A549 (cell line): ENCODE data around the gene VGF. TPM values are rescaled to one million over a fixed set of nuclear protein-coding genes. Genes with fewer than 3 reads are reported as not detected.

Experiments used
- ATAC-seq, 2 experiments: fragments of 200-7000 bp in 1 of 2; fragments of >200 bp in 1 of 2; cut with Nextera tagmentation in 1 of 2; cut with Tn5 transposase in 1 of 2; 3 replicates each; pipeline versions ENCODE4 v1.8.0 to v1.9.1; 2018 to 2020; ENCODE audit warnings: mild to moderate bottlenecking in 1 of 2, moderate library complexity in 1 of 2
- CTCF ChIA-PET: fragments of 300-600 bp; sonication (Branson Sonifier 250); formaldehyde crosslinking; extraction: SDS; loops from one replicate; lab custom pipeline; 2021; ENCODE audit warnings: antibody characterized with exemption, inconsistent platforms; lab: Yijun Ruan, JAX
- POLR2A ChIA-PET: fragments of 350-600 bp; formaldehyde crosslinking; extraction: SDS; loops from one replicate; lab custom pipeline; 2021; ENCODE audit warnings: antibody characterized with exemption, inconsistent platforms; lab: Yijun Ruan, JAX
- DNase-seq, 2 experiments: peaks; one replicate each; pipeline versions ENCODE4 v3.0.0 to v3.0.0-alpha.2; 2011 to 2016; ENCODE audit warnings: low read depth in 1 of 2, low spot score in 1 of 2
- FAIRE-seq: peaks from 2 replicates; lab custom pipeline; 2011; peaks lifted over from hg19 to GRCh38; lab: Jason Lieb, UNC
- H3K27ac ChIP-seq, 2 experiments: fragments of >200 bp; sonication (Bioruptor Twin); formaldehyde crosslinking; 3 replicates each; pipeline ENCODE4 v1.5.1; 2016 to 2017
- H3K4me1 ChIP-seq: fragments of >200 bp; sonication (Bioruptor Twin); formaldehyde crosslinking; 3 replicates; pipeline ENCODE4 v1.6.1; 2016
- H3K4me2 ChIP-seq: fragments of >200 bp; sonication (Bioruptor Twin); formaldehyde crosslinking; 3 replicates; pipeline ENCODE4 v1.6.1; 2016
- H3K4me3 ChIP-seq: fragments of >200 bp; sonication (Bioruptor Twin); formaldehyde crosslinking; 3 replicates; pipeline ENCODE4 v1.5.1; 2016
- H3K9me3 ChIP-seq: fragments of >200 bp; sonication (Bioruptor Twin); formaldehyde crosslinking; 3 replicates; pipeline ENCODE4 v1.6.1; 2016
- BHLHE40 ChIP-seq: IDR thresholded peaks from 2 replicates; pipeline ENCODE4 v1.6.1; 2012; ENCODE audit warnings: low read depth, low read length, inconsistent platforms
- CBX8 ChIP-seq: fragments of 200-600 bp; sonication (generic); IDR thresholded peaks from 2 replicates; pipeline ENCODE4 v1.6.1; 2016
- CEBPB ChIP-seq, 2 experiments: fragments of >200 bp in 1 of 2; sonication (Bioruptor Twin) in 1 of 2; formaldehyde crosslinking in 1 of 2; IDR thresholded peaks; 2 replicates each; pipeline ENCODE4 v1.6.1; 2012 to 2016
- CHD2 ChIP-seq: fragments of 150-350 bp; IDR thresholded peaks from 2 replicates; pipeline ENCODE4 v1.6.1; 2014; ENCODE audit warnings: low read length; ENCODE audit not compliant: partially characterized antibody
- CHD4 ChIP-seq: fragments of 200-600 bp; sonication (generic); IDR thresholded peaks from 2 replicates; pipeline ENCODE4 v1.6.1; 2016; ENCODE audit warnings: antibody characterized with exemption, mild to moderate bottlenecking, borderline replicate concordance
- EHF ChIP-seq: fragments of 250-450 bp; sonication (Bioruptor Pico); IDR thresholded peaks from 2 replicates; pipeline ENCODE4 v1.5.0; 2020; ENCODE audit warnings: mild to moderate bottlenecking
- GATA3 ChIP-seq: IDR thresholded peaks from 2 replicates; pipeline ENCODE4 v1.6.1; 2012; ENCODE audit warnings: borderline replicate concordance
- HDAC2 ChIP-seq: fragments of 200-600 bp; sonication (generic); IDR thresholded peaks from 2 replicates; pipeline ENCODE4 v1.6.1; 2016
- HEYL ChIP-seq: fragments of 250-450 bp; sonication (Bioruptor Pico); IDR thresholded peaks from 2 replicates; pipeline ENCODE4 v1.8.0; 2021; ENCODE audit warnings: mild to moderate bottlenecking, moderate library complexity
- HMGXB4 ChIP-seq: fragments of 250-450 bp; sonication (Bioruptor Pico); IDR thresholded peaks from 2 replicates; pipeline ENCODE4 v1.5.0; 2021; ENCODE audit warnings: mild to moderate bottlenecking, moderate library complexity, borderline replicate concordance
- HOXB13 ChIP-seq: fragments of 250-450 bp; sonication (Bioruptor Pico); IDR thresholded peaks from 2 replicates; pipeline ENCODE4 v1.5.0; 2020; ENCODE audit warnings: low read depth, mild to moderate bottlenecking, moderate library complexity
- HOXB5 ChIP-seq: fragments of 250-450 bp; sonication (Bioruptor Pico); IDR thresholded peaks from 2 replicates; pipeline ENCODE4 v1.5.0; 2020; ENCODE audit warnings: mild to moderate bottlenecking, moderate library complexity
- JUNB ChIP-seq: fragments of >200 bp; sonication (Bioruptor Twin); formaldehyde crosslinking; IDR thresholded peaks from 2 replicates; pipeline ENCODE4 v1.6.1; 2016
- KDM1A ChIP-seq: fragments of 200-600 bp; sonication (generic); IDR thresholded peaks from 2 replicates; pipeline ENCODE4 v1.6.1; 2016; ENCODE audit warnings: low read depth, mild to moderate bottlenecking
- KDM5A ChIP-seq: fragments of 200-600 bp; sonication (generic); IDR thresholded peaks from 2 replicates; pipeline ENCODE4 v1.6.1; 2016; ENCODE audit warnings: antibody characterized with exemption, mild to moderate bottlenecking
- MAX ChIP-seq: IDR thresholded peaks from 2 replicates; pipeline ENCODE4 v1.6.1; 2012
- MAZ ChIP-seq: fragments of 150-350 bp; IDR thresholded peaks from 2 replicates; pipeline ENCODE4 v1.6.1; 2014; ENCODE audit warnings: antibody characterized with exemption, low read depth, low read length, borderline replicate concordance
- MYC ChIP-seq: IDR thresholded peaks from 2 replicates; pipeline ENCODE4 v1.6.1; 2012; ENCODE audit warnings: mild to moderate bottlenecking, inconsistent platforms, low read length, improper control_type of control experiment, borderline replicate concordance
- NFE2L2 ChIP-seq: fragments of 150-350 bp; conservative IDR thresholded peaks from 2 replicates; pipeline ENCODE4 v1.6.1; 2014; ENCODE audit warnings: low read length
- NR3C1 ChIP-seq: fragments of >200 bp; sonication (Bioruptor Twin); formaldehyde crosslinking; IDR thresholded peaks from 3 replicates; pipeline ENCODE4 v1.6.1; 2017
- RAD21 ChIP-seq, 2 experiments: fragments of >200 bp in 1 of 2; sonication (Bioruptor Twin) in 1 of 2; formaldehyde crosslinking in 1 of 2; IDR thresholded peaks in 1 of 2; conservative IDR thresholded peaks in 1 of 2; 2 replicates in 1 of 2; 3 replicates in 1 of 2; pipeline ENCODE4 v1.6.1; 2012 to 2018; ENCODE audit warnings: inconsistent platforms in 1 of 2
- RARB ChIP-seq: fragments of 250-450 bp; sonication (Bioruptor Pico); IDR thresholded peaks from 2 replicates; pipeline ENCODE4 v1.8.0; 2021; ENCODE audit warnings: mild to moderate bottlenecking, moderate library complexity
- RCOR1 ChIP-seq: fragments of 150-350 bp; IDR thresholded peaks from 2 replicates; pipeline ENCODE4 v1.6.1; 2014; ENCODE audit warnings: antibody characterized with exemption, low read length, low read depth
- REST ChIP-seq: fragments of 200-600 bp; sonication (generic); IDR thresholded peaks from 2 replicates; pipeline ENCODE4 v1.6.1; 2016; ENCODE audit warnings: antibody characterized with exemption, mild to moderate bottlenecking, moderate library complexity
- TP53 ChIP-seq: fragments of 250-450 bp; sonication (Bioruptor Pico); IDR thresholded peaks from 2 replicates; pipeline ENCODE4 v1.5.0; 2021; ENCODE audit warnings: mild to moderate bottlenecking, moderate library complexity
- ZC3H11A ChIP-seq: fragments of 450-650 bp; IDR thresholded peaks from 2 replicates; pipeline ENCODE4 v1.6.1; 2014; ENCODE audit warnings: antibody characterized with exemption, mild to moderate bottlenecking
- ZFP36 ChIP-seq: fragments of 450-650 bp; IDR thresholded peaks from 2 replicates; pipeline ENCODE4 v1.6.1; 2014; ENCODE audit warnings: borderline replicate concordance; ENCODE audit not compliant: partially characterized antibody
- ZSCAN20 ChIP-seq: fragments of 250-450 bp; sonication (Bioruptor Pico); IDR thresholded peaks from 2 replicates; pipeline ENCODE4 v1.8.0; 2022; ENCODE audit warnings: mild to moderate bottlenecking, moderate library complexity
- WGBS: methylation state at CpG from one replicate; pipeline ENCODE4 v1.1.6; 2017; ENCODE audit errors: missing lambda C conversion rate; 5-methylcytosine and 5-hydroxymethylcytosine counted together
- polyA plus RNA-seq, 4 experiments: library from polyadenylated mRNA; depleted of rRNA in 3 of 4; stranded (reverse); fragments of >200 nt; fragmentation: RNase III in 1 of 4; extraction: RNeasy Plus Mini Kit Qiagen cat#74134 plus additional on column Dnase treatment in 1 of 4; gene quantifications; 2 replicates in 3 of 4; 3 replicates in 1 of 4; pipeline ENCODE4 v1.2.3, GENCODE V29; 2011 to 2017
- TF ChIP-seq, protein P1 (sequence below): fragments of 250-450 bp; sonication (Bioruptor Pico); IDR thresholded peaks from 2 replicates; pipeline ENCODE4 v1.5.0; 2020; ENCODE audit warnings: low read depth, mild to moderate bottlenecking, moderate library complexity
- TF ChIP-seq, protein P2 (sequence below): fragments of >200 bp; sonication (Bioruptor Twin); formaldehyde crosslinking; IDR thresholded peaks from 3 replicates; pipeline ENCODE4 v1.6.1; 2016

The VGF gene
- polyA plus RNA-seq, 2 of the 4 experiments (the other 2 are of a cell fraction), result 0.16 to 2.7 TPM

GRCh38 chr7:101118856-101119255 is 46.5 kb downstream of the VGF start:
- ATAC-seq (no peak), FAIRE-seq (no peak), DNase-seq (no peak)
- 41% methylated on average over 3 of the region's 3 CpGs for WGBS
- ChIA-PET POLR2A (interaction anchor here (1.2 to 4.2 kb wide), 4 partner anchors 8 to 229 kb away, joined by 3 to 51 read pairs (median 24); partner anchors contain the start of genes SERPINE1 and UFSP1), CTCF (interaction anchor here (0.5 to 32.8 kb wide), 5 partner anchors 15 to 173 kb away, joined by 3 to 600 read pairs (median 4); no protein-coding TSS in a partner anchor)
- Histone ChIP-seq H3K9me3 (no peaks in the 10 kb centered on the region), H3K4me2 (peak overlapping the region; percentile 68), H3K4me1 (peaks cover 83% of the 10 kb centered on the region), H3K4me3 (no peak overlapping the region), H3K27ac (peak overlapping the region; percentile 94 to 95)
- TF ChIP-seq JUNB (no peak), RAD21 (conservative IDR thresholded peaks at IDR 0.05 in 1 of 2, IDR thresholded peaks at IDR 0.05 in 1 of 2) (no peak; a peak in 1 of 5 replicates), TP53 (CRISPR knock-in tag) (no peak)
- TF ChIP-seq, protein P1, sequence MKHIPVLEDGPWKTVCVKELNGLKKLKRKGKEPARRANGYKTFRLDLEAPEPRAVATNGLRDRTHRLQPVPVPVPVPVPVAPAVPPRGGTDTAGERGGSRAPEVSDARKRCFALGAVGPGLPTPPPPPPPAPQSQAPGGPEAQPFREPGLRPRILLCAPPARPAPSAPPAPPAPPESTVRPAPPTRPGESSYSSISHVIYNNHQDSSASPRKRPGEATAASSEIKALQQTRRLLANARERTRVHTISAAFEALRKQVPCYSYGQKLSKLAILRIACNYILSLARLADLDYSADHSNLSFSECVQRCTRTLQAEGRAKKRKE (CRISPR knock-in tag), result no peak

GRCh38 chr7:101116898-101117297 is 48.5 kb downstream of the VGF start:
- no peak for DNase-seq
- H3K9me3 ChIP-seq, result no peaks in the 10 kb centered on the region
- WGBS, result 22% methylated on average over 10 of the region's 10 CpGs
- ChIA-PET POLR2A (interaction anchor here (0.8 to 4.2 kb wide), 5 partner anchors 8 to 227 kb away, joined by 3 to 51 read pairs (median 6); partner anchors contain the start of genes SERPINE1 and UFSP1), CTCF (interaction anchor here (0.9 to 32.8 kb wide), 7 partner anchors 10 to 222 kb away, joined by 3 to 600 read pairs (median 3); partner anchors contain the start of gene SERPINE1)
- no peak for FAIRE-seq
- H3K27ac ChIP-seq, result peak overlapping the region; percentile 94 to 95
- H3K4me1 ChIP-seq, result peaks cover 67% of the 10 kb centered on the region
- peak overlapping the region; percentile 68 for H3K4me2 ChIP-seq
- H3K4me3 ChIP-seq, result no peak overlapping the region
- ATAC-seq, result peak; percentile 30 to 54; a peak in 5 of 6 replicates
- TF ChIP-seq CHD2 (no peak), ZC3H11A (no peak), RARB (no peak), HMGXB4 (no peak), NR3C1 (no peak), RCOR1 (no peak), TP53 (CRISPR knock-in tag) (no peak), MAX (no peak), ZSCAN20 (CRISPR knock-in tag) (no peak), CEBPB (IDR thresholded peaks at IDR 0.05) (peak; percentile 8 to 79; a peak in 3 of 4 replicates), HEYL (CRISPR knock-in tag) (no peak; the same call in 1 of the 2 replicates), HDAC2 (no peak), KDM1A (no peak), NFE2L2 (no peak), HOXB5 (CRISPR knock-in tag) (0 out of 2 replicates have a peak, but pooled peaks have one; percentile 3), EHF (CRISPR knock-in tag) (peak; percentile 76), MYC (no peak), GATA3 (no peak), CBX8 (no peak), CHD4 (no peak), MAZ (no peak), KDM5A (no peak), ZFP36 (peak; percentile 33), HOXB13 (CRISPR knock-in tag) (no peak), BHLHE40 (no peak), REST (no peak)
- TF ChIP-seq, protein P2, sequence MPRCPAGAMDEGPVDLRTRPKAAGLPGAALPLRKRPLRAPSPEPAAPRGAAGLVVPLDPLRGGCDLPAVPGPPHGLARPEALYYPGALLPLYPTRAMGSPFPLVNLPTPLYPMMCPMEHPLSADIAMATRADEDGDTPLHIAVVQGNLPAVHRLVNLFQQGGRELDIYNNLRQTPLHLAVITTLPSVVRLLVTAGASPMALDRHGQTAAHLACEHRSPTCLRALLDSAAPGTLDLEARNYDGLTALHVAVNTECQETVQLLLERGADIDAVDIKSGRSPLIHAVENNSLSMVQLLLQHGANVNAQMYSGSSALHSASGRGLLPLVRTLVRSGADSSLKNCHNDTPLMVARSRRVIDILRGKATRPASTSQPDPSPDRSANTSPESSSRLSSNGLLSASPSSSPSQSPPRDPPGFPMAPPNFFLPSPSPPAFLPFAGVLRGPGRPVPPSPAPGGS, result no peak
